Measurements from ENCODE around the gene SGCB.

- TF ChIP-seq EZH2 (IDR thresholded peaks at IDR 0.05; ENCODE audit: borderline replicate concordance, insufficient read depth, low read depth, low read length, poor library complexity, severe bottlenecking) (no peak), CTCF (IDR thresholded peaks at IDR 0.05) (no peak)
Observed at GRCh38 chr4:52057196-52057595, 19.1 kb upstream of the SGCB start.

All from B cell (primary cell).